GM10248 (cell line): ENCODE measurements around the gene NPAS1.

Experiments
- CTCF ChIA-PET: fragments of 300-600 bp; sonication (Branson Sonifier 250); formaldehyde crosslinking; extraction: SDS; loops from one replicate; lab custom pipeline; 2021; ENCODE audit warnings: antibody characterized with exemption; lab: Yijun Ruan, JAX
- POLR2A ChIA-PET: fragments of 350-650 bp; sonication (Branson Sonifier 250); formaldehyde crosslinking; extraction: SDS; loops from one replicate; lab custom pipeline; 2020; ENCODE audit warnings: antibody characterized with exemption; lab: Yijun Ruan, JAX
- DNase-seq: peaks from one replicate; pipeline ENCODE4 v3.0.0; 2012; ENCODE audit errors: extremely low spot score
- CTCF ChIP-seq: IDR thresholded peaks from 2 replicates; pipeline ENCODE4 v1.5.1; 2012; ENCODE audit warnings: mild to moderate bottlenecking, low read depth; ENCODE audit errors: extremely low read depth, missing control alignments, control extremely low read depth

Gene NPAS1

GRCh38 chr19:46975925-46976782 is 43.5 kb upstream of the NPAS1 start:
- POLR2A ChIA-PET, result interaction anchor here (0.7 to 1.5 kb wide), 2 partner anchors 51 to 138 kb away, joined by 3 to 6 read pairs; partner anchors contain the start of gene ZC3H4
- CTCF ChIA-PET, result interaction anchor here (1.1 to 4.8 kb wide), 4 partner anchors 11 to 59 kb away, joined by 3 to 25 read pairs (median 6); no protein-coding TSS in a partner anchor

GRCh38 chr19:46976845-46977320 is 42.8 kb upstream of the NPAS1 start:
- POLR2A ChIA-PET, result no interaction called here
- no peak for DNase-seq
- no peak for TF ChIP-seq CTCF
- CTCF ChIA-PET, result interaction anchor here (0.7 to 4.8 kb wide), 5 partner anchors 14 to 58 kb away, joined by 3 to 25 read pairs (median 4); no protein-coding TSS in a partner anchor

More at GRCh38 chr19:46975925-46976782, 43.5 kb upstream of the NPAS1 start:
- DNase-seq, result no peak
- TF ChIP-seq CTCF, result no peak

DNA sequence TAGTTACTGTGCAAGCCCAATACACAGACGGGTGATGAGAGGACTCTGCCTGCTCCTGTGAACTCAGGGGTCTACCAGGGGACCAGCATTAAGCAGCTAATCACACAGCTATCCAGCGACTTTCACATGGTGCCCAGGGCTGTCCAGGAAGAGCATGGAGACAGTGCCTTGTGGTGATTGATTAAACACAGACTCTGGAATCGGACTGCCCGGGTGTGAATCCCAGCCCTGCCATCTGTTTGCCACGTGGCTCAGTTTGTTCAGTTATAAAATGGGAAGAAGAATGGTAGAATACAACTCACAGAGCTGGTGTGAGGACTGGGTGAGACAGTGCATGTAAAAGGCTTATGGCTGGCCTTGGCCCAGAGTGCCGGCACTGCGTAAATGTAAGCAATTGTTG is 42.1 kb upstream of the NPAS1 start:
- ChIA-PET POLR2A (no interaction called here), CTCF (interaction anchor here (0.7 to 4.8 kb wide), 4 partner anchors 13 to 36 kb away, joined by 3 to 25 read pairs (median 5); no protein-coding TSS in a partner anchor)

GRCh38 chr19:46978171-46978869 is 41.3 kb upstream of the NPAS1 start:
- ChIA-PET POLR2A (no interaction called here), CTCF (no interaction called here)
- no peak for DNase-seq
- TF ChIP-seq CTCF, result no peak

More for the DNA sequence above, 42.1 kb upstream of the NPAS1 start:
- no peak for DNase-seq
- no peak for TF ChIP-seq CTCF

DNA sequence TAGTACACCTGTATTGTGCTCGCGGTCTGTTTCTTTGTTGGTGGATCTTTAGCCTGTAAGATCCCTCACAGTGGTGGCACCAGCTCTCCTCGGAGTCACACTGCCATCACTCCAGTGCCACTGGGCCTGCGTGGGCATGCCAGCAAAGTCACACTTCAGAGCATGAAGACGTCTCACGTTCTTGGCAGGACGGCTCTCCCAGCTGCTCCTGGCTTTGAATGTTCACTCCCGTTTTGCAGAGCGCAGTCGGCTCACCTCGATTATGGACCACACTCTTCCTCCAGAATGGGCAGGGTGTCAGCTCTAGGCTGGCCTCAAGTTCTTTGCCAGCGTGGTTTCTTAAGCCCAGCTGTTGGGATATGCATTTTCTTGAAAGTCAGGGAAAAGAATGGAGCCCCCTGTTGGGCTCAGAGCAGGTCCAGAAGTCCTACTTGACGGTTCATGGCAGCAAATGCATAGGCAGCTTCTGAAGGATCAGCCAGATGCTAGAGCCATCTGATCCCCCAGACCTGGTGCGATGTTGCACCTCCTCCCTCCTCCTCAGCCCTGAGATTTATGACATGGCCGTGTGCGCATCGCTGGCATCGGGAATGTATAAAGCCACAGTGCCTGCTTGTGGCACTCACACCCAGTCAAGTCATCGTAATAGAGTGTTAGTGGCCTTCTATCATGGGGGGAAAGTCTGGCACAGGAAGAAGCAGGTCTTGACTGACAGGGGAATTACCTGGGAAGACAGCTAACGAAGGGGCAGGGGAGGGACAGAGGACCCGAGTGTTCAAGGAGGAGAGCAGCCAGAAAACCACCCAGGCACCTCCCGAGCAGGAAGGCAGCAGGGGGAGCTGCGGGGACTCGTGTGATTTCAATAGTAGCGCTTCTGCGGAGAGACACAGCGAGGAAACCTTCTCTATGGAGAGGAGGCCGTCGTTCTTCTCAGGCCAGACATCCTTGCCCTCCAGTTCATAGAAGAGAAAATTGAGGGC is 40.2 kb upstream of the NPAS1 start:
- TF ChIP-seq CTCF, result no peak
- ChIA-PET CTCF (interaction anchor here (1.2 to 2.4 kb wide), 2 partner anchors 12 to 15 kb away, joined by 3 to 12 read pairs; no protein-coding TSS in a partner anchor), POLR2A (no interaction called here)
- no peak for DNase-seq
